ACC112 (cell line): Measurements from ENCODE around the gene NECTIN2.

ENCODE experiments used
- H2AFZ ChIP-seq: fragments of 200-600 bp; sonication (generic); one replicate; pipeline ENCODE4 v1.6.0; 2017; ENCODE audit warnings: antibody characterized with exemption, low read length; ENCODE audit not compliant: unreplicated experiment
- H3K27ac ChIP-seq: fragments of 200-600 bp; sonication (generic); 2 replicates; pipeline ENCODE4 v1.5.1; 2014; ENCODE audit warnings: low read depth, mild to moderate bottlenecking, antibody characterized with exemption, low read length, moderate library complexity
- H3K27me3 ChIP-seq: fragments of 200-600 bp; sonication (generic); 2 replicates; pipeline ENCODE4 v1.6.1; 2014; ENCODE audit warnings: mild to moderate bottlenecking, antibody characterized with exemption, low read length, moderate library complexity, mixed read lengths; ENCODE audit not compliant: insufficient read depth
- H3K36me3 ChIP-seq: fragments of 200-600 bp; sonication (generic); 2 replicates; pipeline ENCODE4 v1.6.1; 2016; ENCODE audit warnings: mild to moderate bottlenecking, antibody characterized with exemption, low read length, moderate library complexity, mixed read lengths; ENCODE audit not compliant: insufficient read depth
- H3K4me1 ChIP-seq: fragments of 200-600 bp; sonication (generic); one replicate; pipeline ENCODE4 v1.6.1; 2016; ENCODE audit warnings: low read length, mixed read lengths; ENCODE audit not compliant: insufficient read depth, unreplicated experiment, control insufficient read depth
- H3K4me3 ChIP-seq: fragments of 200-600 bp; sonication (generic); 2 replicates; pipeline ENCODE4 v1.5.1; 2014; ENCODE audit warnings: mild to moderate bottlenecking, low read depth, low read length
- H3K79me2 ChIP-seq: fragments of 200-600 bp; sonication (generic); one replicate; pipeline ENCODE4 v1.6.0; 2016; ENCODE audit warnings: low read length; ENCODE audit not compliant: control insufficient read depth, unreplicated experiment, insufficient read depth

NECTIN2 gene

DNA sequence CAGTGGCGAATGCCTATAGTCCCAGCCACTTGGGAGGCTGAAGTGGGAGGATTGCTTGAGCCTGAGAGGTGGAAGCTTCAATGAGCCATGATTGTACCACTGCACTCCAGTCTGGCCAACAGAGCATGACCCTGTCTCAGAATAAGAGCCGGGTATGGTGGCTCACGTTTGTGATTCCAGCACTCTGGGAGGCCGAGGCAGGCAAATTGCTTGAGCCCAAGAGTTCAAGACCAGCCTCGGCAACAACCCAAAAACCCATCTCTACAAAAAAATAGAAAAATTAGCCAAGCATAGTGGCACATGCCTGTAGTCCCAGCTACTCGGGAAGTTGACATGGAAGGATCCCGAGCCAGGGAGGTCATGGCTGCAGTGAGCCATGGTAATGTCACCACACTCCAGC is 5.3 kb upstream of the NECTIN2 start:
- Histone ChIP-seq H3K36me3 (no peaks in the 10 kb centered on the region), H3K4me1 (no peaks in the 10 kb centered on the region), H3K4me3 (no peak overlapping the region), H3K27ac (no peak overlapping the region), H2AFZ (no peak overlapping the region), H3K27me3 (no peaks in the 10 kb centered on the region), H3K79me2 (no peaks in the 10 kb centered on the region)

DNA sequence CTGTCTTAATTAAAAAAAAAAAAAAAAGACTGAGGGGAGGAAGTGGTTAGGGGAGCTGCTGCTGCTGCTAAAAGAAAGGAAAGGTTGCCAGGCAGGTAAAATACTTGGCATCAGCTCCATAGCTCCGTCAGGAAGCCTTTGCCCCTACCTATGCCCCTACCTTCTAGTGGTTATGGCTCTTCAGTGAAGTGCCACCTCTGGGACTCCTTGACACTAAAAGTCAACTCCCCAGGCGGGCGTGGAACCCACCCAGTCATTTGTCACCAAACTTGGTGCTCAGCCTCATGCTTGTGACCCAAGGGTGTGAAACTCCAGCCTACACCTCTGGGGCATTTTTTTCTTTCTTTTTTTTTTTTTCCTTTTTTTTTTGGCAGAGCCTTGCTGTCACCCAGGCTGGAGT is 4.9 kb upstream of the NECTIN2 start:
- Histone ChIP-seq H3K4me1 (no peaks in the 10 kb centered on the region), H3K27ac (no peak overlapping the region), H3K36me3 (no peaks in the 10 kb centered on the region), H3K79me2 (peaks cover under 1% of the 10 kb centered on the region), H2AFZ (no peak overlapping the region), H3K27me3 (no peaks in the 10 kb centered on the region), H3K4me3 (no peak overlapping the region)

DNA sequence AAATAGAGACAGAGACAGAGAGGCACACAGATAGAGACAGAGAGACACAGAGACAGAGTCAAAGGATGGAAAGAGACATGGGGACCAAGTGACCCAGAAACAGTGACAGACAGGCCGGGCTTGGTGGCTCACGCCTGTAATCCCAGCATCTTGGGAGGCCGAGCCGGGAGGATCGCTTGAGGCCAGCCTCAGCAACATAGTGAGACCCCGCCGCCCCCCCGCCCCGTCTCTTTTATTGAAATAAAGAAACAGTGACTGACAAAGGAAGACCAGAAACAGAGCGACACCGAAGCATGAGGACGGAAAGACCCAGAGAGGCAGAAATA is 848 bp upstream of the NECTIN2 start:
- H3K27ac ChIP-seq, result no peak overlapping the region
- H3K27me3 ChIP-seq, result no peaks in the 10 kb centered on the region
- peaks cover 30% of the 10 kb centered on the region for H3K79me2 ChIP-seq
- peak overlapping the region; percentile 82 for H3K4me3 ChIP-seq
- H3K4me1 ChIP-seq, result peaks cover 8% of the 10 kb centered on the region
- no peaks in the 10 kb centered on the region for H3K36me3 ChIP-seq
- peak overlapping the region; percentile 71 for H2AFZ ChIP-seq

DNA sequence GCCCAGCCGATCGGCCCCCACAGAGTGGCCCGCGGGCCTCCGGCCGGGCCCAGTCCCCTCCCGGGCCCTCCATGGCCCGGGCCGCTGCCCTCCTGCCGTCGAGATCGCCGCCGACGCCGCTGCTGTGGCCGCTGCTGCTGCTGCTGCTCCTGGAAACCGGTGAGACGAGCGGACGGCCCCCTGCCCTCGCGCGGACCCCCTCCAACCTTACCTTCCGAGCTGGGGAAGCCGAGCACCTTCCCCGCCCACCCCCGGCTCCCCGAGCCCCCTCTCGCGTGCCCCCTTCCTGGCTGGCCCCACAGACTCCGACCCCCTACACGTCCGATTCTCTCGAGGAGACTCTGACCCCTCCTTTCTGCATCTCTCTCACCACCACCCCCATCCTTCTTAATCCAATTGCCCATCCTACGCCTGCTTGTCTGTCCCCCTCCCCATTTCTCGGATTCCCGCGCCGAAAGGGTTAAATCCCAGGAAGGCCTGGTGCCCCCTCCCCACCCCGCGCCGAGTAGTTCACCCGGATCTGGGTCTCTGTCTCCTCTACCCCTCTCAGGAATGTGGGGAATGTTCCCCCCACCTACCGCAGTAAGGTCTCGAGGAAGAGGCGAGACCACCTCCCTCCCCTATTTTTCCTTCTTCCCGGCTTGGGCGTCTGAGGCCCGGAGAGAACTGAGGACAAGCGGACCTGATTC is 502 bp downstream of the NECTIN2 start:
- Histone ChIP-seq H3K4me1 (peaks cover 8% of the 10 kb centered on the region), H3K4me3 (peak overlapping the region; percentile 91), H3K27me3 (no peaks in the 10 kb centered on the region), H3K79me2 (peaks cover 36% of the 10 kb centered on the region), H3K36me3 (no peaks in the 10 kb centered on the region), H3K27ac (peak overlapping the region; percentile 68), H2AFZ (no peak overlapping the region)

DNA sequence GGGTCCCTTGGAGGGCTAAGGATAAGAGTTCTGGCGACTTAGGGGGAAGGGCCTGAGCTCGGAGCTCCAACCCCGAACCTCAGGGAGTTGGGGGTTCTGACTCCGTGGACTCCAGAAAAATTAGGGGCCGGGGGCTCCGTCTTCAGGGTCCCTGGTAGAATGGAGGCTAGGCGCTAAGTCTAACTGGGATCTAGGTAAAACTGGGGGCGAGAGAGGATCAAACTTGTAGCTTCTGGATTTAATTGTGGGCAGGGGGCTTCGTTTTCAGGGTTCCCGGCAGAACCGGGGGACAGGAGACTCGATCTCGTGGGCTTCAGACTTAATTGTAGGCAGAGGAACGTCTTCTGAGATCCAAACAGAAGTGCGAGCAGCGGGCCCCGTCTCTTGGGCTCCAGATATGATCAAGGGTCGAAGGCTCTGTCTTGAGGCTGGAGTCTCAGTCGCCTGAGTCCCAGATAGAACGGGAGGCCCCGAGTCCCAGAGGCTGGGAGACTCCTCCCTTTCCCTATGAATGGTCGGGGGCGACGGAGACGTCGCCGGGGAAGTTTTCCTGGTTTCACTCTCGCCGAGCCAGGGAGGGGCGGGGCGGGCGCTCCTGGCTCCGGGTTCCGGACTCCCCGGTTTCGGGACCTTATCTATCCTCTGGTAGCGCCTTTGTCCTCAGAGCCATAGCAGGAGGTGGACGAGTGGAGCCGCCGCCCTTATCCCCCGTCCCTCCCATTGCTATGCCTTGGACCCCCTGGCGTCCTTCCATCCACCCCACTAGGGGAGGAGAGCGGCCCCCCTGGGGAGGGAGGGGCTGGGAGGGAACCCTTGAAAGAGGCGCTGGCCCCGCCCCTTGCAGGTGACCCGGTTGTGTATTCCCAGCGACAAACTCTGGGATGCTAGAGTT is 1.3 kb downstream of the NECTIN2 start:
- H2AFZ ChIP-seq, result no peak overlapping the region
- peak overlapping the region; percentile 91 for H3K4me3 ChIP-seq
- H3K79me2 ChIP-seq, result peaks cover 36% of the 10 kb centered on the region
- H3K36me3 ChIP-seq, result no peaks in the 10 kb centered on the region
- H3K27ac ChIP-seq, result peak overlapping the region; percentile 68
- H3K27me3 ChIP-seq, result no peaks in the 10 kb centered on the region
- peaks cover 8% of the 10 kb centered on the region for H3K4me1 ChIP-seq

DNA sequence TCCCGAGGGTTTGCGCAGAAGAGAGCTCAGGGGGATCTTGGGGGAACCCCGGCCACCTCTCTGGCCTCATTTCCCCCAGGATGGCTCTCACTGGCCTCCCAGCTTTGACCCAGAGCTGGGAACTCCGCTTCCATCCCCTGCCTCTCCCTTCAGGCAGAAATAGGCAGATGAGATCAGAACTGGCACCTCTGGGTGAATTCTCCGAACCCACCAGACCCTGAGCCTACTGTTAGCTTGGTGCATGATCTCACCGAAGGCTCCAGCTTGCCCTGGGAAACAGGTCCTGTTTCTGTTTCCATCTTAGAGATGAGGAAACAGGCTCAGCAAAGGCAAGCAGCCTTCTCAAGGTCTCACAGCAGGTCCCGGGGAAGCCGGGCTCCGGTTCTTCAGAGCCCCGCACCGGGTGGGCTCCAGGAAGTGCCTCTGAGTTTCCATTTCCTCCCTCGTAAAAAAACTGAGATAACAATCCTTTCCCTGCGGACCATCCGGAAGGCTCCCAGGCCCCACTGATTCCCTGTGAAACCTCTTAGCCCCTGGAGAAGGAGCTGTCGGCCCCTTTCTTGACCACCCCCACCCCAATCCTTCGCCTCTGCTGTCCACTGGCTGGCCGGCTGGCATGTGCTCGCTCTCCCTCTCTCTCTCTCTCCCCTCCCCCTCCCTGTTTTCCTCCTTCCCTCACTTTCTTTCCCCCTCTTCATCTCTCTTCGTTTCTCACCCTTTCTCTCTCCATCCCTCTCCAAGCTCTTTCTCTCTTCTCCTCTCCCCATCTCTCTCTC is 2.1 kb downstream of the NECTIN2 start:
- Histone ChIP-seq H3K27me3 (no peaks in the 10 kb centered on the region), H3K36me3 (no peaks in the 10 kb centered on the region), H3K4me3 (peak overlapping the region; percentile 91), H3K27ac (peak overlapping the region; percentile 68), H3K4me1 (peaks cover 8% of the 10 kb centered on the region), H3K79me2 (peaks cover 36% of the 10 kb centered on the region), H2AFZ (no peak overlapping the region)

DNA sequence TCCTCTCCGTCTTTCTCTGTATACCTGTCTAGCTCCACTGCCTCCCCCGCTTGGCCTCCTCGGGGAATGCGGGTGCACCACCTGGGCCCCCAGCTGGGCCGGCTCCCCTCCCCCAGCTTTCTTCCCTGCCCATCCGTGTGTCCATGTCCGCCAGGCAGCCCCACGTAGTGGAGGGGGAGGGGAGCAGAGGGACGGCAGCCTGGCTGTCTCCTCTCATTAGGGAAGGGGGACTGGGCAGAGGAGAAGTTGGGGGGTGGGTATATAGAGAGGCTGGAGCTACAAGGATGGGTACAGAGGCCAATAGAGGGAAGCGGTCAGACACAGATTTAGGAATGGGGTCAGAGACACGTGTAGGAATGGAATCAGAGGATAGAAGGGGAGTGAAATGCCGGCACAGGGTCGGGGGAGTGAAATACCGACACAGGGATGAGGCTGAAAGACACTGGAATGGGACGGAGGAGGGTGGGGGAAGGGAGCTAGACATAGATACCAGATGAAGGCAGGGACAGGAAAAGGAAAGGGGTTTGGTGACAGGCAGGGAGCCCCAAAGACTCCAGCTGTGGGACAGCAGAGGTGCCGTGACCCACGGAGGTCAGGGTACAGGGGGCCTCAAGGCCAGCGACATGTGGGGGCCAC is 2.8 kb downstream of the NECTIN2 start:
- Histone ChIP-seq H3K27me3 (no peaks in the 10 kb centered on the region), H3K79me2 (peaks cover 40% of the 10 kb centered on the region), H3K4me1 (peaks cover 8% of the 10 kb centered on the region), H3K4me3 (peak overlapping the region; percentile 91), H3K36me3 (no peaks in the 10 kb centered on the region), H3K27ac (peak overlapping the region; percentile 68; the same call in 1 of the 2 replicates), H2AFZ (no peak overlapping the region)

DNA sequence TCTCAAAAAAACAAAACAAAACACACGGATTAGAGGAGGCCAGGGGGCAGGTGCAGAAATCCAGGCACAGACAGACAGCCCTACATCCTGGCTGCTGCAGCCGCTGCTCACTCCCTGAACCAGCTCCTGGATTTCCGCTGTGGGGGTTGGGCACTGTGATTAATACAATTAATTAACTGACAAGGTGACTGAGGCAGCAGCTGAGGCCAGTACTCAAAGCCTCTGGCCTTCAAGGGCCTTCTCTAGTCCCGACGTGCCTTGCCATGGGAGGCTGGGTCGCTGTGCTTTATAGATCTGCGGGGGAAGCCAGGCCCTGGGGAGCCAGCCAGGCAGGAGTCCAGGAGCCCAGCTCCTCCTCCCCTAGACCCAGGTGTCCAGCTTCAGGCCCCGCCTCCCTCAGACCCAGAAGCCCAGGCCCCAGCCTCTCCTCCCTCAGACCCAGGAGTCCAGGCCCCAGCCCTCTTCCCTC is 4.6 kb downstream of the NECTIN2 start:
- H3K27me3 ChIP-seq, result no peaks in the 10 kb centered on the region
- no peak overlapping the region for H3K4me3 ChIP-seq
- no peak overlapping the region for H2AFZ ChIP-seq
- H3K4me1 ChIP-seq, result peaks cover 8% of the 10 kb centered on the region
- H3K27ac ChIP-seq, result no peak overlapping the region
- no peaks in the 10 kb centered on the region for H3K36me3 ChIP-seq
- H3K79me2 ChIP-seq, result peaks cover 41% of the 10 kb centered on the region

DNA sequence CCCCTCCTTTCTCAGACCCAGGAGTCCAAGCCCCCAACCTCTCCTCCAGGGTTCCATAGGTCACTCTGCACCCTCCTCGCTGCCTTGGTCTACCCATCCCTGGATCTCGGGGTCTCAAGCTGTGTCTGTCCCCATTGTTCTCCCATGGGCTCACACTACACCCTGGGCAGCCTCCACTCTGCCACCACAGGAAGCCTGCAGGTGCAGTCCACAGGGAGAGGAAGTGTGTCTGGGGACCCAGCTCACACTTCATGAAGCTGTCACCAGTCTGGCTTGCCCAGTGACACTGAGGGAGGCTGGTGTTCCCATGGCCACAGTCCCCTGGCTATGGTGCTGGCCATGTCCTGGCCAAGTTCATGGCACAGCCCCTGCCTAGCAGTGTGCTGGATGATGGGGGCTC is 5.3 kb downstream of the NECTIN2 start:
- H3K4me1 ChIP-seq, result peaks cover 8% of the 10 kb centered on the region
- no peak overlapping the region for H2AFZ ChIP-seq
- no peak overlapping the region for H3K4me3 ChIP-seq
- H3K79me2 ChIP-seq, result peaks cover 42% of the 10 kb centered on the region
- no peaks in the 10 kb centered on the region for H3K27me3 ChIP-seq
- no peaks in the 10 kb centered on the region for H3K36me3 ChIP-seq
- H3K27ac ChIP-seq, result no peak overlapping the region

DNA sequence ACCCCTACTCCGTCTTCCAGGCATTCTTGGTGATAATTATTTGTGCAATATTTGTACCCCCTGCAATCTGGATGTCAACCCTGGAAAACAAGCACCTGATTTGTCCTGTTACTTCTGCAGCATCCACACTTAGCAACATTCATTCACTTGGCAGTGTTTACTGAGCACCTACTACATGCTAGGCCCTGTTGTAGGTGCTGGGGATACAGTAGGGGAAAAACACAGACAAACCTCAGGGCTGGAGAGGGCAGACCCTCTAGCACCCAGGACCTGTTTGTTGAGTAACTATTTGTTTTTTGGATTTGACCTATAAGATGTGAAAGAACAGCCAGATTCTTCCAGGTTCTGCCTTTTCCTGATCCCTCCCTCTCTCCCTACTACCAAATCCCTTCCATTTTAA is 9.5 kb downstream of the NECTIN2 start:
- Histone ChIP-seq H3K79me2 (peaks cover 11% of the 10 kb centered on the region), H3K27ac (no peak overlapping the region), H3K4me3 (no peak overlapping the region), H3K36me3 (no peaks in the 10 kb centered on the region), H3K4me1 (no peaks in the 10 kb centered on the region), H3K27me3 (no peaks in the 10 kb centered on the region), H2AFZ (no peak overlapping the region)
